Stimulated activated CD4-positive, alpha-beta T cell treated with anti-CD3 and anti-CD28 coated beads, Interleukin-12 subunit alpha, Interleukin-12 subunit beta, amount 100 ng/mL, for 48 hours (primary cell): Measurements from ENCODE around the gene PHEX.

Experiments used
- DNase-seq, 3 donors: peaks; one replicate each; pipeline ENCODE4 v3.0.0-alpha.2; 2020; ENCODE audit warnings: low read depth in 2 of 3, low spot score in 1 of 3

PHEX gene

GRCh38 chrX:22032084-22032483 lies at the start of gene PHEX:
Gene PHEX (plus strand): TSS chrX:22032325. CDS start chrX:22033006, 681 bp downstream.
- no peak for DNase-seq

- DNase-seq = peak; percentile 29 to 82 (median 38)
Observed at GRCh38 chrX:21985332-21985777, 46.8 kb upstream of the PHEX start.

- no peak for DNase-seq
Observed at GRCh38 chrX:21986596-21986995, 45.5 kb upstream of the PHEX start.

DNA sequence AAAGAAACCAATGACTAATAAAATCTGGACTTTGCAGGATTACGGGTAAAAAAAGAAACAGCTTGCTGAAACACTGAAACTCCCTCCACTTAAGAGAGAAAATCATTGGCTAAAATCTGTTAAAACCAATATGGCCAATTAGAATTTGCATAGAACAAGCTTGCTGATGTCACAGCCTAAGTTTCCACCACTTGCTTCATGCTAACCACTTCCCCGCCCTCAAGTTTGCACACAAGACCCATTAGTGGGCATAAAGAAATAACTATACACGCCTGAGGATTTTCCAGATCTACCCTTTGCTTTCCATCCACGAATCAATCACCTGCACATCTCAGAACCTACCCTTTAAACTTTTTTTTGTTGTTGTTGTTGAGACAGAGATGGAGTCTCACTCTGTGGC lies 42.7 kb upstream of the PHEX start:
- peak in 2 of 3 donors; percentile 7 to 18 for DNase-seq

- DNase-seq = no peak
Observed at GRCh38 chrX:21990832-21991231, 41.3 kb upstream of the PHEX start.

DNA sequence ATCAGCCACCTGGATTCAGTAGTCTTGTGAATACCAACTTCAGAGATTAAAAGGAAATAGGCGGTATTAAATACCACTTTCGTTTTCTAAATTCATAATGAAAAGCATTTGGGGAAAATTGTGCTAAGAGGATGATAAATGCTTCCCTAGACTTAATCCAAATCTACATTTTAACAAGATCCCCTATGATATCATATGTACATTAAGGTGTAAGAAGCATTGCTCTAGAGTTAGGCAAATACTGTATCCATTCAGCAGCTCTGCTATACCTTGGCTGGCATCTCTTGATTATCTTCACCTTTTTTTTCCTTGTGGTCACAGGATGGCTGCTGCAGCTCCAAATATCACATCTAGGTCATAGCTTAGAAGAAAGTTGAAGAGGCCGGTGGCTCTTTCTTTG lies 40.6 kb upstream of the PHEX start:
- no peak for DNase-seq

- no peak for DNase-seq
Observed at GRCh38 chrX:21993265-21993664, 38.9 kb upstream of the PHEX start.

GRCh38 chrX:21996872-21997455 lies 35.2 kb upstream of the PHEX start:
- no peak for DNase-seq

- no peak for DNase-seq
Observed at GRCh38 chrX:21998037-21998436, 34.1 kb upstream of the PHEX start.

- DNase-seq = no peak
Observed at GRCh38 chrX:22004866-22005265, 27.3 kb upstream of the PHEX start.

DNA sequence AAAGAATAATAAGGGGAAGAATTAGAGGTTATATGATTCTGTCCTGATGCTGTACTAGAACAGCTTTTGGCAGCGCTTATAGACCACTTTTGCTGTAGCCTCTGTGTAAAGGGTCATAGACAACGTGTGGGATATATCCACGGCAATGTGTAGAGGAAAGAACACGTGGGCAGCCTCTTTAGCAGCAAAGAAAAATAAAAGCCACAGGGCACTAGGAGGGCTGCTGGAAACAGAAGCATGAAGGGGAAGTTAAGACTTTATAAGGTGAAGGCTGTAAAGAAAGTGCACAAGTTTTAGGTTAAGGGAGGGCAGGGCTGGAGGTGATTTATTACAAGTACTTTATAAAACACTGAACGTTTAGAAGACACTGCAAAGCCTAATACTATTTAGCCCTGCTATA lies 20.1 kb upstream of the PHEX start:
- DNase-seq = no peak

DNA sequence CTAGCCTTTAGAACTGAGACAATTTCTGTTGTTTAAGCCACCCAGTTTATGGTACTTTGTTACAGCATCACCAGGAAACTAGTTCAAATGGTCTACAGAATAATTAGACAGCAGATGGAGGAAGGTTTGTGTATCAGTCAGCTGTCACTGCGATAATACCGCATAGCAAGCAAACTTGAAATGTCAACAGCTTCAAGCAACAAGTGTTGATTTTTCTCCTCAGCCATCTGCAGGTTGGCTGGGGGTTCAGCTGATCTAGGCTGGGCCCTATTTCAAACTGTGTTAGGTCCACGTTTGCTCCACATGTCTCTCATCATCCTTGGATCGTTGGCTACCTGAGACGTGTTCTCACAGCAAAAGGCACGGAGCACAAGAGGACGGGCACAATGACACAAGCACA lies 19.2 kb upstream of the PHEX start:
- no peak for DNase-seq

GRCh38 chrX:22015139-22015750 lies 16.9 kb upstream of the PHEX start:
- no peak for DNase-seq

- DNase-seq = no peak
Observed at GRCh38 chrX:22021751-22022324, 10.3 kb upstream of the PHEX start.

DNA sequence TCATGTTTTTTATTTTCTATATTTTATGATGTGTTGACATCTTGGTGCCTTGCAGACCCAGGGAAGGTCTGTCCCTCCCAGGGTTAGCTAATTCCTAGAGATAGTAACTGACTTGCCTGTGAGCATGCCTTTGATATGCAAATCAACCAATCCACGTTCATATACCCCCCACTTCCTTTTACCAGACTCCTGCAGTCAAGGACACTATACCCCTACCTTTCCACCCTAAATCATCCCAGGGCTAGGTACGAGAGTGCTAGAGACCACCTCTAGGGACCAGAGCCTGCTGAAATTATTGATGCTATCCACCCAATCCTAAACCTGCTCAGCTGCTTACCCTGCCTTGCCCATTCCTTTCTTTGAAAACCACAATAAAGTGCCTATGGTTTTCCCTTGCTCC lies 7.5 kb upstream of the PHEX start:
- no peak for DNase-seq

DNA sequence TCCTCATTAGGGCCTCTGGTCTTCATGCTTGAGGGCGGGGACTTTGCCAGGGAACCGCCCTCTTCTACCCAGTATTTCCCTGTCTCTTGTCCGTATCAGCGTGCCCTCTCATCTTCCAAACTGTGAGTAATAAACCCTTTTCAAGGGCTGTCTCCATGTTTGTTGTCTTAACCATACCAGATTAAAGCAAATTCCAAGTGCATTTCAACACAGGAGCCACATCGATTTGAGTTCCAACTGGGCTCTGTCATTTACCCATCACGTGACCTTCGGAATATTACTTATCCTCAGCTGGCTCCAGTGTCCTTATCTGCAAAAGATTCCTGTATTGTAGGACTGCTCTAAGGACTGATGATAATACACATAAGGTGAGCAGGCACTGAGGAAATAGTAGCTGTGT lies 6.4 kb upstream of the PHEX start:
- DNase-seq = no peak

DNA sequence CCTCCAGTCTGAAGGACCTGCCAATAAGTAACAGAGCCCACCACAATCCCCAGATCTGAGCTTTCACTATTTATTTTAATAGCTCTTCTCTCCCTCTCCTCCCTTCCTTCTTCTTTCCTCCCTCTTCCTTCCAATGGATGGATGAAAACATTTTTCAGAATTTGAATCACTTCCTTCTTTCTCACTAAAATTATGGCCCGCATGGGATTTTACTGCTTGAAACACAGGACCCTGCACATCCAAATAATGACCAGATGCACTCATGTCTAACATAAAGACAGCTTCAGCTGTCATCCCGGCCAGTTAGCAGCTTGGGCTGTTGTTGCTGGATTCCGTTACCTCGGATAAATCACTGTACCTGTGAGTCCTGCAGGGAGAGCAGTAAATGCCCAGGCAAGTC lies 5.4 kb upstream of the PHEX start:
- no peak for DNase-seq

DNA sequence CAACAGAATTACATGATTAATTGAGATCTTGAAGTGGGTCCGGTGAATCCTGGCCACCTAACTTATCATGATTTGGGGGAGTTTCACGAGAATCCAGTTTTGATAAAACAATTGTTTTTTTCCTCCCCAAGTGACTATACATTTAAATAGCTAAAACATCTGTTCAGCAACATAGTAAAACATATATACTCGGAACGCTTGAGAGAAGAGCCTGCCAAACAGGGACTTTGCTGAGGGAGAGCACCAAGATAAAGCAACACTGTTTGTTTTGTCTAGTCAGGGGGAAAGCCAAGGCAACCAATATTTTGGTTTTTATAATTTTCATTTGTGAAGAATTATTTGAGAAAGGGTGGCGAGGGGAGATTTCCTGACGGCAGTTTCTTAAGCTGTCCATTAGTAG lies 381 bp downstream of the PHEX start:
- no peak for DNase-seq

DNA sequence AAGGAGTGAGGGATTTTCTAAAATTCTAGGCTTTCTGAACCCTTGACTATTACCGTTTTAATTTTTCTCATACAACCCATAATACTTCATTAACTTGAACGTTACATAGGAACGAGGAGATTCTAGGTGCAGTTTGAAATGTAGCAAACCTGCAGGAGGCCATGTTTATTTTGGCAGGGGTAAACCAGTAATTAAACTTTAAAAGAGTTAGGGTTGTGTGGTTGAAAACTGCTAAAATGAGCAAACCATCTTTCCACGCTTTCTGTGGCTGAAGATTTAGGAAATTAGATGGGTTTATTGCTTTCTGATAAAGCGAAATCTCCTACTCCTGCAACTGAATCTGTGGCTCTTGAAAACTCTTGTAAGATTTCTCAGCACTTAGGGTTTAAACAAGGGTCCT lies 1.7 kb downstream of the PHEX start:
- DNase-seq = no peak

GRCh38 chrX:22035236-22035635 lies 3.1 kb downstream of the PHEX start:
- no peak for DNase-seq

- no peak for DNase-seq
Observed at GRCh38 chrX:22037225-22037624, 5.1 kb downstream of the PHEX start.

DNA sequence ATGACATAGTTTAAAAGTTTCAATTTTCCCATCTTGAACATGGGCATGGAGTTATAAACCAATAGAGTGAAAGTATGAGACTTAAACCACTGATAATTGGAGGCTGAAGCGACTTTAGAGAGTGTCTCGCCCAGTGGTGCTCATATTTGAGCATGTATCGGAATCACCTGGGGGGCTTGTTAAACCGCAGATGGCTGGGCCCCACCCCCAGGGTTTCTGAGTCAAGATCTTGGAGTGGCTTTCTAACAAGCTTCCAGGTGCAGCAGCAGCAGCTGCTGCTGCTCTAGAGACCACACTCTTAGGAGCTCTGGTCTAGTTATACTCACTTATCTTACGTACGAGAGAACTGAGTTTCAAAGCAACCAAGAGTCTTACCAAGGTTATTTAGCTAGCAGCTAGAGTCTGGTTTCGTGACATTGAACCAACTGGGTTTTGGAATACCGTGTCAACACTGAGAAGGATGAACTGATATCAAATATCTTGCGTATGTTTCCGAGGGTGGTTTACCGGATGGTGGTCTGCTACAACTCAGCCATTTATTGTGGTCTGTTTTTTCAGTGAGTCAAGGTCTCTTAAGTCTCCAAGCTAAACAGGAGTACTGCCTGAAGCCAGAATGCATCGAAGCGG lies 5.9 kb downstream of the PHEX start:
- no peak for DNase-seq
